HG03439 (cell line): Measurements from ENCODE around the gene ARHGEF39.

Source experiments
- ATAC-seq: cut with Tn5 transposase; IDR thresholded peaks from one replicate; pipeline ENCODE4 v1.9.1; 2021; ENCODE audit warnings: mild to moderate bottlenecking, moderate library complexity; ENCODE audit not compliant: unreplicated experiment

ARHGEF39 gene

GRCh38 chr9:35664531-35665470 is at the start of gene ARHGEF39:
ARHGEF39 (minus strand) TSS chr9:35665195; CDS start chr9:35665169, 26 bp downstream.
- ATAC-seq = peak; percentile 76

- ATAC-seq = no peak
These were observed 49.1 kb upstream of the ARHGEF39 start for GRCh38 chr9:35714123-35714522.

GRCh38 chr9:35713578-35713977 is 48.6 kb upstream of the ARHGEF39 start:
- ATAC-seq = no peak

GRCh38 chr9:35712762-35713400 is 47.9 kb upstream of the ARHGEF39 start:
- no peak for ATAC-seq

- ATAC-seq = no peak
These were observed 46.8 kb upstream of the ARHGEF39 start for GRCh38 chr9:35711501-35712428.

- no peak for ATAC-seq
These were observed 46.0 kb upstream of the ARHGEF39 start for GRCh38 chr9:35710818-35711500.

- ATAC-seq = no peak
These were observed 43.2 kb upstream of the ARHGEF39 start for GRCh38 chr9:35708146-35708545.

- no peak for ATAC-seq
These were observed 42.0 kb upstream of the ARHGEF39 start for GRCh38 chr9:35706951-35707350.

GRCh38 chr9:35705836-35706430 is 40.9 kb upstream of the ARHGEF39 start:
- no peak for ATAC-seq

GRCh38 chr9:35705372-35705771 is 40.4 kb upstream of the ARHGEF39 start:
- no peak for ATAC-seq

- ATAC-seq = no peak
These were observed 39.1 kb upstream of the ARHGEF39 start for GRCh38 chr9:35703906-35704672.

GRCh38 chr9:35702696-35703095 is 37.7 kb upstream of the ARHGEF39 start:
- ATAC-seq = no peak

GRCh38 chr9:35700942-35701341 is 35.9 kb upstream of the ARHGEF39 start:
- ATAC-seq = no peak

- ATAC-seq = no peak
These were observed 35.0 kb upstream of the ARHGEF39 start for GRCh38 chr9:35700031-35700430.

GRCh38 chr9:35698231-35698630 is 33.2 kb upstream of the ARHGEF39 start:
- no peak for ATAC-seq

- no peak for ATAC-seq
These were observed 32.5 kb upstream of the ARHGEF39 start for GRCh38 chr9:35697486-35697885.

- ATAC-seq = peak; percentile 59
These were observed 31.7 kb upstream of the ARHGEF39 start for GRCh38 chr9:35696520-35697215.

GRCh38 chr9:35695943-35696401 is 31.0 kb upstream of the ARHGEF39 start:
- no peak for ATAC-seq
